ENCODE results near the gene FZD7. TPM values are rescaled to one million over a fixed set of nuclear protein-coding genes. Genes with fewer than 3 reads are reported as not detected.

Gene FZD7
- total RNA-seq, 1 donor = 35.8 TPM

- TF ChIP-seq, protein P1, sequence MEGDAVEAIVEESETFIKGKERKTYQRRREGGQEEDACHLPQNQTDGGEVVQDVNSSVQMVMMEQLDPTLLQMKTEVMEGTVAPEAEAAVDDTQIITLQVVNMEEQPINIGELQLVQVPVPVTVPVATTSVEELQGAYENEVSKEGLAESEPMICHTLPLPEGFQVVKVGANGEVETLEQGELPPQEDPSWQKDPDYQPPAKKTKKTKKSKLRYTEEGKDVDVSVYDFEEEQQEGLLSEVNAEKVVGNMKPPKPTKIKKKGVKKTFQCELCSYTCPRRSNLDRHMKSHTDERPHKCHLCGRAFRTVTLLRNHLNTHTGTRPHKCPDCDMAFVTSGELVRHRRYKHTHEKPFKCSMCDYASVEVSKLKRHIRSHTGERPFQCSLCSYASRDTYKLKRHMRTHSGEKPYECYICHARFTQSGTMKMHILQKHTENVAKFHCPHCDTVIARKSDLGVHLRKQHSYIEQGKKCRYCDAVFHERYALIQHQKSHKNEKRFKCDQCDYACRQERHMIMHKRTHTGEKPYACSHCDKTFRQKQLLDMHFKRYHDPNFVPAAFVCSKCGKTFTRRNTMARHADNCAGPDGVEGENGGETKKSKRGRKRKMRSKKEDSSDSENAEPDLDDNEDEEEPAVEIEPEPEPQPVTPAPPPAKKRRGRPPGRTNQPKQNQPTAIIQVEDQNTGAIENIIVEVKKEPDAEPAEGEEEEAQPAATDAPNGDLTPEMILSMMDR (IDR thresholded peaks at IDR 0.05; ENCODE audit: insufficient read depth, low read length) = no peak
- DNase-seq (ENCODE audit: low read depth) = no peak
- no peak overlapping the region for H3K4me3 ChIP-seq (ENCODE audit: low read depth, low read length)
Measured at GRCh38 chr2:202049840-202050239, 16.2 kb downstream of the FZD7 start.

DNA sequence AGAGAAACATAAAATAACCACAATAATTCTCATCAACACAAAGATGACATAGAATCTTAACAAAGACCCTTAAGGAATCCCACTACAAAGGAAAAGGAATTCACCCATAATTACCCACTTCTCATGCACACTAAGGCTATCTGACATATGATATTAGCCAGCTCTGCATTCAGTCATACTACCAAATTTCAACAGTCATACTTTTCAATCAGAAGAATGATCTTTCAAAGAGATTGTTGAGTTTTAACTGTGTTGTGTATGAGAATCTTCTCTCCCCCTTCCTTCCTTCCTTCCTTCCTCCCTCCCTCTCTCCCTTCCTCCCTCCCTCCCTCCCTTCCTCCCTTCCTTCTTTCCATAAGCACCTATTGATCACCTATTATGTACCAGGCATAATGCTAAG is 17.0 kb downstream of the FZD7 start:
- TF ChIP-seq, protein P1 (IDR thresholded peaks at IDR 0.05; ENCODE audit: insufficient read depth, low read length) = no peak
- DNase-seq (ENCODE audit: low read depth) = no peak
- H3K4me3 ChIP-seq (ENCODE audit: low read depth, low read length) = no peak overlapping the region

GRCh38 chr2:202051499-202052161 is 18.0 kb downstream of the FZD7 start:
- TF ChIP-seq, protein P1 (IDR thresholded peaks at IDR 0.05; ENCODE audit: insufficient read depth, low read length) = no peak
- H3K4me3 ChIP-seq (ENCODE audit: low read depth, low read length) = no peak overlapping the region
- peak; percentile 76 for DNase-seq (ENCODE audit: low read depth)

- no peak overlapping the region for H3K4me3 ChIP-seq (ENCODE audit: low read depth, low read length)
- TF ChIP-seq, protein P1 (IDR thresholded peaks at IDR 0.05; ENCODE audit: insufficient read depth, low read length) = no peak
- no peak for DNase-seq (ENCODE audit: low read depth)
Measured at GRCh38 chr2:202052235-202052634, 18.6 kb downstream of the FZD7 start.

GRCh38 chr2:202054679-202055078 is 21.0 kb downstream of the FZD7 start:
- H3K4me3 ChIP-seq (ENCODE audit: low read depth, low read length) = no peak overlapping the region
- TF ChIP-seq, protein P1 (IDR thresholded peaks at IDR 0.05; ENCODE audit: insufficient read depth, low read length) = no peak

GRCh38 chr2:202056611-202057010 is 23.0 kb downstream of the FZD7 start:
- DNase-seq (ENCODE audit: low read depth) = peak; percentile 27
- TF ChIP-seq, protein P1 (IDR thresholded peaks at IDR 0.05; ENCODE audit: insufficient read depth, low read length) = peak; percentile 37

More at GRCh38 chr2:202054679-202055078, 21.0 kb downstream of the FZD7 start:
- no peak for DNase-seq (ENCODE audit: low read depth)

GRCh38 chr2:202060218-202060617 is 26.6 kb downstream of the FZD7 start:
- no peak overlapping the region for H3K4me3 ChIP-seq (ENCODE audit: low read depth, low read length)
- no peak for DNase-seq (ENCODE audit: low read depth)
- TF ChIP-seq, protein P1 (IDR thresholded peaks at IDR 0.05; ENCODE audit: insufficient read depth, low read length) = peak; percentile 39

More at GRCh38 chr2:202056611-202057010, 23.0 kb downstream of the FZD7 start:
- H3K4me3 ChIP-seq (ENCODE audit: low read depth, low read length) = no peak overlapping the region
